HepG2 (cell line): ENCODE measurements around the gene ATP9A. TPM values are rescaled to one million over a fixed set of nuclear protein-coding genes. Genes with fewer than 3 reads are reported as not detected.
A peak's percentile ranks its signal among the peaks of the same experiment; 100 is the strongest.

Experiments
- FOXC1 ChIP-seq: sonication (generic); formaldehyde crosslinking; IDR thresholded peaks from 2 replicates; pipeline ENCODE4 v1.8.0; 2022; ENCODE audit warnings: mild to moderate bottlenecking, missing genetic modification reagents, borderline replicate concordance
- FOXJ3 ChIP-seq: sonication (generic); formaldehyde crosslinking; IDR thresholded peaks from 2 replicates; pipeline ENCODE4 v1.4.0; 2020; ENCODE audit warnings: missing genetic modification reagents, mild to moderate bottlenecking, borderline replicate concordance
- GABPB1 ChIP-seq: IDR thresholded peaks from 2 replicates; pipeline ENCODE4 v1.6.1; 2016; ENCODE audit warnings: mild to moderate bottlenecking, missing genetic modification reagents, moderate library complexity, missing compliant biosample characterization
- JUND ChIP-seq: sonication (generic); formaldehyde crosslinking; IDR thresholded peaks from 2 replicates; pipeline ENCODE4 v1.8.0; 2022; ENCODE audit warnings: mild to moderate bottlenecking, missing genetic modification reagents
- KDM4B ChIP-seq: sonication (generic); formaldehyde crosslinking; IDR thresholded peaks from 2 replicates; pipeline ENCODE4 v1.4.0; 2020; ENCODE audit warnings: missing genetic modification reagents
- MIER3 ChIP-seq: IDR thresholded peaks from 2 replicates; pipeline ENCODE4 v1.6.1; 2016; ENCODE audit warnings: missing compliant biosample characterization, borderline replicate concordance
- MYC ChIP-seq: sonication (generic); formaldehyde crosslinking; IDR thresholded peaks from 2 replicates; pipeline ENCODE4 v1.9.0; 2021; ENCODE audit warnings: missing genetic modification reagents, borderline replicate concordance
- PPARG ChIP-seq: conservative IDR thresholded peaks from 2 replicates; pipeline ENCODE4 v1.6.1; 2016; ENCODE audit warnings: missing biosample characterization, missing genetic modification reagents
- SOX13 ChIP-seq, 3 experiments: fragments of 450-650 bp in 1 of 3; sonication (generic) in 1 of 3; formaldehyde crosslinking in 1 of 3; IDR thresholded peaks in 2 of 3; conservative IDR thresholded peaks in 1 of 3; 2 replicates each; pipeline versions ENCODE4 v1.5.0 to v1.6.1; 2016 to 2020; ENCODE audit warnings: antibody characterized with exemption in 1 of 3, mild to moderate bottlenecking in 1 of 3, missing compliant biosample characterization in 1 of 3, missing genetic modification reagents in 1 of 3, moderate library complexity in 1 of 3
- YY1 ChIP-seq: IDR thresholded peaks from 2 replicates; pipeline ENCODE4 v1.6.1; 2011; ENCODE audit warnings: low read length, low read depth, moderate library complexity, mild to moderate bottlenecking; ENCODE audit not compliant: insufficient read depth, insufficient replicate concordance
- ZNF136 ChIP-seq: sonication (generic); formaldehyde crosslinking; IDR thresholded peaks from 2 replicates; pipeline ENCODE4 v1.8.1; 2022; ENCODE audit warnings: low read depth, mild to moderate bottlenecking, moderate library complexity, missing genetic modification reagents
- ZNF205 ChIP-seq: IDR thresholded peaks from 2 replicates; pipeline ENCODE4 v1.6.1; 2018; ENCODE audit warnings: missing biosample characterization, missing genetic modification reagents
- ZNF263 ChIP-seq: sonication (generic); formaldehyde crosslinking; IDR thresholded peaks from 2 replicates; pipeline ENCODE4 v1.4.0; 2020; ENCODE audit warnings: missing genetic modification reagents
- ZNF350 ChIP-seq: sonication (generic); formaldehyde crosslinking; IDR thresholded peaks from 2 replicates; pipeline ENCODE4 v1.4.0; 2020; ENCODE audit warnings: mild to moderate bottlenecking, low read depth, missing genetic modification reagents, borderline replicate concordance
- ZNF619 ChIP-seq: sonication (generic); formaldehyde crosslinking; IDR thresholded peaks from 2 replicates; pipeline ENCODE4 v1.4.0; 2020; ENCODE audit warnings: mild to moderate bottlenecking, missing genetic modification reagents
- ZNF749 ChIP-seq: sonication (generic); formaldehyde crosslinking; IDR thresholded peaks from 2 replicates; pipeline ENCODE4 v1.8.0; 2022; ENCODE audit warnings: mild to moderate bottlenecking, missing genetic modification reagents, moderate library complexity, borderline replicate concordance
- ZZZ3 ChIP-seq: sonication (generic); formaldehyde crosslinking; IDR thresholded peaks from 2 replicates; pipeline ENCODE4 v1.4.0; 2020; ENCODE audit warnings: missing genetic modification reagents, mild to moderate bottlenecking, borderline replicate concordance
- polyA plus RNA-seq, 8 experiments: library from polyadenylated mRNA; depleted of rRNA in 3 of 8; stranded (reverse) in 7 of 8; unstranded in 1 of 8; fragments of >200 nt; fragmentation: Illumina TruSeq in 4 of 8; extraction: Trizol in 4 of 8; gene quantifications; 2 replicates each; pipeline versions ENCODE4 v1.2.1 to v1.2.3, GENCODE V29; 2011 to 2016; ENCODE audit warnings: low read depth in 4 of 8, missing spikeins in 1 of 8, mixed read lengths in 1 of 8; ENCODE audit not compliant: insufficient read depth in 1 of 8
- total RNA-seq, 5 experiments: library from RNA; depleted of rRNA; stranded (reverse); fragments of >200 nt; fragmentation: Illumina TruSeq; extraction: Trizol; gene quantifications; 2 replicates each; pipeline ENCODE4 v1.2.3, GENCODE V29; 2016; ENCODE audit warnings: low read depth in 1 of 5
- TF ChIP-seq, protein P1 (sequence below): sonication (generic); formaldehyde crosslinking; IDR thresholded peaks from 2 replicates; pipeline ENCODE4 v1.5.0; 2020; ENCODE audit warnings: missing genetic modification reagents
- TF ChIP-seq, protein P2 (sequence below): sonication (generic); formaldehyde crosslinking; IDR thresholded peaks from 2 replicates; pipeline ENCODE4 v1.8.0; 2022; ENCODE audit warnings: low read depth, missing genetic modification reagents
- TF ChIP-seq, protein P3 (sequence below): sonication (generic); formaldehyde crosslinking; IDR thresholded peaks from 2 replicates; pipeline ENCODE4 v1.4.0; 2020; ENCODE audit warnings: missing genetic modification reagents, borderline replicate concordance
- TF ChIP-seq, protein P4 (sequence below): sonication (generic); formaldehyde crosslinking; IDR thresholded peaks from 2 replicates; pipeline ENCODE4 v1.4.0; 2020; ENCODE audit warnings: missing genetic modification reagents
- TF ChIP-seq, protein P5 (sequence below): fragments of 450-650 bp; IDR thresholded peaks from 2 replicates; pipeline ENCODE4 v1.6.1; 2016

Gene ATP9A
- total and polyA plus RNA-seq, 2 of the 13 experiments (the other 11 are each of a cell fraction or from before 2014, with no cell fraction given): 11.8 to 18.5 TPM

DNA sequence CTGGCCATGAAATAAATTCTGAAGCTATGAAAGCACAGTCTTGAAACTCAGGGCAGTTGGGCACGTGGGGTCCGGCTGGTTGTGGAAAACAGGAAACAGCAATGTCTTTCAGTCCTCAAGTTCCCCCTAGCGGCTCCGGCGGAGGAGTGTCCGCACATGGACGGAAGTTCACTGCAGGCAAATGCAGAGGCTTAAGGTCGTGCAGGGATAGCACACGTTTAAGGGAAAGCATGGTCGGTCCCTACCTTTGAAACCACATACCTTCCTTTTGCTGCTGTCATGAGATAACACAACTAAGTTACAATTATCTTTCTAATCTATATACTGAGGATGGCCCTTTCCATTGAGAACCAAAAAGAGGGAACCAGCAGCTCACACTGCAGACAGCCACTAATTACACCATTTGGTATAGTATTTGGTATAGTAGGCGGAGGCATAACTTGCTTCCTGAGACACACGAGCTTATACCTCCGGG, 173.1 kb downstream of the ATP9A start (continued):
- TF ChIP-seq ZNF619 (CRISPR knock-in tag) (peak; percentile 18; the same call in 1 of the 2 replicates), MIER3 (CRISPR knock-in tag) (peak; percentile 82), YY1 (peak; percentile 55), MYC (peak; percentile 97), JUND (CRISPR knock-in tag) (no peak), ZNF205 (CRISPR knock-in tag) (0 out of 2 replicates have a peak, but pooled peaks have one; percentile 49), ZNF749 (CRISPR knock-in tag) (no peak), FOXC1 (CRISPR knock-in tag) (peak; percentile 81; the same call in 1 of the 2 replicates), ZNF136 (CRISPR knock-in tag) (no peak), ZZZ3 (CRISPR knock-in tag) (no peak), SOX13 (IDR thresholded peaks at IDR 0.05) (no peak), SOX13 (CRISPR knock-in tag; conservative IDR thresholded peaks at IDR 0.05 in 1 of 2, IDR thresholded peaks at IDR 0.05 in 1 of 2) (0 out of 4 replicates have a peak, but pooled peaks of 1 of the 2 experiments have one; percentile 40), ZNF263 (0 out of 2 replicates have a peak, but pooled peaks have one; percentile 38), ZNF350 (CRISPR knock-in tag) (peak; percentile 35; the same call in 1 of the 2 replicates), GABPB1 (CRISPR knock-in tag) (peak; percentile 76), KDM4B (CRISPR knock-in tag) (peak; percentile 85; the same call in 1 of the 2 replicates), FOXJ3 (CRISPR knock-in tag) (no peak), PPARG (CRISPR knock-in tag) (0 out of 2 replicates have a peak, but pooled peaks have one; percentile 39)
- TF ChIP-seq, protein P1, sequence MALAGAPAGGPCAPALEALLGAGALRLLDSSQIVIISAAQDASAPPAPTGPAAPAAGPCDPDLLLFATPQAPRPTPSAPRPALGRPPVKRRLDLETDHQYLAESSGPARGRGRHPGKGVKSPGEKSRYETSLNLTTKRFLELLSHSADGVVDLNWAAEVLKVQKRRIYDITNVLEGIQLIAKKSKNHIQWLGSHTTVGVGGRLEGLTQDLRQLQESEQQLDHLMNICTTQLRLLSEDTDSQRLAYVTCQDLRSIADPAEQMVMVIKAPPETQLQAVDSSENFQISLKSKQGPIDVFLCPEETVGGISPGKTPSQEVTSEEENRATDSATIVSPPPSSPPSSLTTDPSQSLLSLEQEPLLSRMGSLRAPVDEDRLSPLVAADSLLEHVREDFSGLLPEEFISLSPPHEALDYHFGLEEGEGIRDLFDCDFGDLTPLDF: no peak
- TF ChIP-seq, protein P2, sequence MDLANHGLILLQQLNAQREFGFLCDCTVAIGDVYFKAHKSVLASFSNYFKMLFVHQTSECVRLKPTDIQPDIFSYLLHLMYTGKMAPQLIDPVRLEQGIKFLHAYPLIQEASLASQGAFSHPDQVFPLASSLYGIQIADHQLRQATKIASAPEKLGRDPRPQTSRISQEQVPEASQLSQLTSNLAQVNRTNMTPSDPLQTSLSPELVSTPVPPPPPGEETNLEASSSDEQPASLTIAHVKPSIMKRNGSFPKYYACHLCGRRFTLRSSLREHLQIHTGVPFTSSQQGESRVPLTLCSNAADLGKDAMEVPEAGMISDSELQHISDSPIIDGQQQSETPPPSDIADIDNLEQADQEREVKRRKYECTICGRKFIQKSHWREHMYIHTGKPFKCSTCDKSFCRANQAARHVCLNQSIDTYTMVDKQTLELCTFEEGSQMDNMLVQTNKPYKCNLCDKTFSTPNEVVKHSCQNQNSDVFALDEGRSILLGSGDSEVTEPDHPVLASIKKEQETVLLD (CRISPR knock-in tag): no peak
- TF ChIP-seq, protein P3, sequence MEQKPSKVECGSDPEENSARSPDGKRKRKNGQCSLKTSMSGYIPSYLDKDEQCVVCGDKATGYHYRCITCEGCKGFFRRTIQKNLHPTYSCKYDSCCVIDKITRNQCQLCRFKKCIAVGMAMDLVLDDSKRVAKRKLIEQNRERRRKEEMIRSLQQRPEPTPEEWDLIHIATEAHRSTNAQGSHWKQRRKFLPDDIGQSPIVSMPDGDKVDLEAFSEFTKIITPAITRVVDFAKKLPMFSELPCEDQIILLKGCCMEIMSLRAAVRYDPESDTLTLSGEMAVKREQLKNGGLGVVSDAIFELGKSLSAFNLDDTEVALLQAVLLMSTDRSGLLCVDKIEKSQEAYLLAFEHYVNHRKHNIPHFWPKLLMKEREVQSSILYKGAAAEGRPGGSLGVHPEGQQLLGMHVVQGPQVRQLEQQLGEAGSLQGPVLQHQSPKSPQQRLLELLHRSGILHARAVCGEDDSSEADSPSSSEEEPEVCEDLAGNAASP (CRISPR knock-in tag): peak; percentile 93
- TF ChIP-seq, protein P4, sequence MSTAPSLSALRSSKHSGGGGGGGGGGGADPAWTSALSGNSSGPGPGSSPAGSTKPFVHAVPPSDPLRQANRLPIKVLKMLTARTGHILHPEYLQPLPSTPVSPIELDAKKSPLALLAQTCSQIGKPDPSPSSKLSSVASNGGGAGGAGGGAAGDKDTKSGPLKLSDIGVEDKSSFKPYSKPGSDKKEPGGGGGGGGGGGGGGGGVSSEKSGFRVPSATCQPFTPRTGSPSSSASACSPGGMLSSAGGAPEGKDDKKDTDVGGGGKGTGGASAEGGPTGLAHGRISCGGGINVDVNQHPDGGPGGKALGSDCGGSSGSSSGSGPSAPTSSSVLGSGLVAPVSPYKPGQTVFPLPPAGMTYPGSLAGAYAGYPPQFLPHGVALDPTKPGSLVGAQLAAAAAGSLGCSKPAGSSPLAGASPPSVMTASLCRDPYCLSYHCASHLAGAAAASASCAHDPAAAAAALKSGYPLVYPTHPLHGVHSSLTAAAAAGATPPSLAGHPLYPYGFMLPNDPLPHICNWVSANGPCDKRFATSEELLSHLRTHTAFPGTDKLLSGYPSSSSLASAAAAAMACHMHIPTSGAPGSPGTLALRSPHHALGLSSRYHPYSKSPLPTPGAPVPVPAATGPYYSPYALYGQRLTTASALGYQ: no peak
- TF ChIP-seq, protein P5, sequence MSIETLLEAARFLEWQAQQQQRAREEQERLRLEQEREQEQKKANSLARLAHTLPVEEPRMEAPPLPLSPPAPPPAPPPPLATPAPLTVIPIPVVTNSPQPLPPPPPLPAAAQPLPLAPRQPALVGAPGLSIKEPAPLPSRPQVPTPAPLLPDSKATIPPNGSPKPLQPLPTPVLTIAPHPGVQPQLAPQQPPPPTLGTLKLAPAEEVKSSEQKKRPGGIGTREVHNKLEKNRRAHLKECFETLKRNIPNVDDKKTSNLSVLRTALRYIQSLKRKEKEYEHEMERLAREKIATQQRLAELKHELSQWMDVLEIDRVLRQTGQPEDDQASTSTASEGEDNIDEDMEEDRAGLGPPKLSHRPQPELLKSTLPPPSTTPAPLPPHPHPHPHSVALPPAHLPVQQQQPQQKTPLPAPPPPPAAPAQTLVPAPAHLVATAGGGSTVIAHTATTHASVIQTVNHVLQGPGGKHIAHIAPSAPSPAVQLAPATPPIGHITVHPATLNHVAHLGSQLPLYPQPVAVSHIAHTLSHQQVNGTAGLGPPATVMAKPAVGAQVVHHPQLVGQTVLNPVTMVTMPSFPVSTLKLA: peak; percentile 78
